ENCODE data around the gene HPDL.

GRCh38 chr1:45303520-45304310 is 23.0 kb upstream of the HPDL start:
- peak; percentile 57 for TF ChIP-seq POLR2A (IDR thresholded peaks at IDR 0.05; ENCODE audit: extremely low read depth, insufficient read length)
- TF ChIP-seq, protein P1, sequence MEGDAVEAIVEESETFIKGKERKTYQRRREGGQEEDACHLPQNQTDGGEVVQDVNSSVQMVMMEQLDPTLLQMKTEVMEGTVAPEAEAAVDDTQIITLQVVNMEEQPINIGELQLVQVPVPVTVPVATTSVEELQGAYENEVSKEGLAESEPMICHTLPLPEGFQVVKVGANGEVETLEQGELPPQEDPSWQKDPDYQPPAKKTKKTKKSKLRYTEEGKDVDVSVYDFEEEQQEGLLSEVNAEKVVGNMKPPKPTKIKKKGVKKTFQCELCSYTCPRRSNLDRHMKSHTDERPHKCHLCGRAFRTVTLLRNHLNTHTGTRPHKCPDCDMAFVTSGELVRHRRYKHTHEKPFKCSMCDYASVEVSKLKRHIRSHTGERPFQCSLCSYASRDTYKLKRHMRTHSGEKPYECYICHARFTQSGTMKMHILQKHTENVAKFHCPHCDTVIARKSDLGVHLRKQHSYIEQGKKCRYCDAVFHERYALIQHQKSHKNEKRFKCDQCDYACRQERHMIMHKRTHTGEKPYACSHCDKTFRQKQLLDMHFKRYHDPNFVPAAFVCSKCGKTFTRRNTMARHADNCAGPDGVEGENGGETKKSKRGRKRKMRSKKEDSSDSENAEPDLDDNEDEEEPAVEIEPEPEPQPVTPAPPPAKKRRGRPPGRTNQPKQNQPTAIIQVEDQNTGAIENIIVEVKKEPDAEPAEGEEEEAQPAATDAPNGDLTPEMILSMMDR (IDR thresholded peaks at IDR 0.05; ENCODE audit: low read depth, low read length), result peak; percentile 48

Measured in NB4 (cell line).